K562 (cell line): ENCODE data around the gene KIF5A. TPM values are rescaled to one million over a fixed set of nuclear protein-coding genes. Genes with fewer than 3 reads are reported as not detected.

ENCODE experiments used
- CCNT2 ChIP-seq: IDR thresholded peaks from 2 replicates; pipeline ENCODE4 v1.6.1; 2011; ENCODE audit warnings: borderline replicate concordance, low read depth, mild to moderate bottlenecking, moderate library complexity, mixed read lengths, low read length; ENCODE audit not compliant: insufficient read length; ENCODE audit errors: extremely low read depth
- CXXC5 ChIP-seq: fragments of 250-450 bp; sonication (Bioruptor Pico); IDR thresholded peaks from 2 replicates; pipeline ENCODE4 v1.8.0; 2022; ENCODE audit warnings: inconsistent platforms, mild to moderate bottlenecking, moderate library complexity
- ETV5 ChIP-seq: sonication (generic); formaldehyde crosslinking; IDR thresholded peaks from 2 replicates; pipeline ENCODE4 v1.4.0; 2020; ENCODE audit warnings: low read depth, mild to moderate bottlenecking, missing genetic modification reagents
- FIP1L1 ChIP-seq: fragments of 200-400 bp; formaldehyde crosslinking; IDR thresholded peaks from 2 replicates; pipeline ENCODE4 v1.6.1; 2018; ENCODE audit warnings: mild to moderate bottlenecking, low read depth, low read length; ENCODE audit not compliant: poor library complexity, severe bottlenecking
- FOXP1 ChIP-seq: sonication (generic); formaldehyde crosslinking; IDR thresholded peaks from 2 replicates; pipeline ENCODE4 v1.8.0; 2022; ENCODE audit warnings: mild to moderate bottlenecking, missing genetic modification reagents
- GABPB1 ChIP-seq: sonication (generic); formaldehyde crosslinking; IDR thresholded peaks from 2 replicates; pipeline ENCODE4 v1.8.0; 2022; ENCODE audit warnings: mild to moderate bottlenecking, missing genetic modification reagents
- NFXL1 ChIP-seq: fragments of 450-650 bp; formaldehyde crosslinking; IDR thresholded peaks from 2 replicates; pipeline ENCODE4 v1.4.0; 2021; ENCODE audit warnings: mild to moderate bottlenecking
- NONO ChIP-seq, 2 experiments: fragments of 200-400 bp in 1 of 2; fragments of 450-650 bp in 1 of 2; formaldehyde crosslinking in 1 of 2; IDR thresholded peaks; 2 replicates each; pipeline ENCODE4 v1.6.1; 2017; ENCODE audit warnings: low read depth in 2 of 2, mild to moderate bottlenecking in 2 of 2, moderate library complexity in 2 of 2, low read length in 1 of 2
- NR2C2 ChIP-seq, 2 experiments: fragments of 200-800 bp in 1 of 2; sonication (Bioruptor generic) in 1 of 2; sonication (generic) in 1 of 2; formaldehyde crosslinking in 1 of 2; IDR thresholded peaks; 2 replicates each; pipeline versions ENCODE4 v1.6.1 to v1.8.0; 2016 to 2022; ENCODE audit warnings: mild to moderate bottlenecking in 1 of 2, missing compliant biosample characterization in 1 of 2, missing genetic modification characterization in 1 of 2, missing genetic modification reagents in 1 of 2
- POLR2G ChIP-seq: fragments of 200-400 bp; formaldehyde crosslinking; IDR thresholded peaks from 2 replicates; pipeline ENCODE4 v1.6.1; 2017; ENCODE audit warnings: low read depth, mild to moderate bottlenecking, antibody characterized with exemption, low read length, moderate library complexity
- RBM14 ChIP-seq: fragments of 200-400 bp; formaldehyde crosslinking; IDR thresholded peaks from 2 replicates; pipeline ENCODE4 v1.6.1; 2018; ENCODE audit warnings: low read depth, mild to moderate bottlenecking, low read length, moderate library complexity, borderline replicate concordance; ENCODE audit not compliant: insufficient read depth
- YY1 ChIP-seq, 3 experiments: IDR thresholded peaks; 2 replicates each; pipeline ENCODE4 v1.6.1; 2011; ENCODE audit warnings: low read length in 2 of 3, mild to moderate bottlenecking in 2 of 3, moderate library complexity in 2 of 3, borderline replicate concordance in 1 of 3, control low read depth in 1 of 3, low read depth in 1 of 3; ENCODE audit not compliant: insufficient read depth in 3 of 3, insufficient replicate concordance in 2 of 3, control insufficient read depth in 1 of 3, insufficient read length in 1 of 3; ENCODE audit errors: extremely low read depth in 1 of 3
- ZBTB7A ChIP-seq: IDR thresholded peaks from 2 replicates; pipeline ENCODE4 v1.6.1; 2011; ENCODE audit warnings: low read depth, mild to moderate bottlenecking, low read length, moderate library complexity, borderline replicate concordance; ENCODE audit not compliant: control insufficient read depth
- ZFPM2 ChIP-seq: fragments of 250-450 bp; sonication (Bioruptor Pico); IDR thresholded peaks from 2 replicates; pipeline ENCODE4 v1.5.1; 2022; ENCODE audit warnings: mild to moderate bottlenecking
- polyA plus RNA-seq, 8 experiments: library from polyadenylated mRNA; depleted of rRNA in 4 of 8; stranded (reverse) in 5 of 8; unstranded in 3 of 8; fragments of >200 nt; fragmentation: Nextera tagmentation in 2 of 8; fragmentation: Illumina TruSeq in 1 of 8; extraction: Ambion mirVana in 2 of 8; extraction: Trizol in 1 of 8; gene quantifications; 2 replicates each; pipeline versions ENCODE4 v1.2.1 to v1.2.3, GENCODE V29; 2011 to 2014; ENCODE audit warnings: inconsistent platforms in 1 of 8, missing spikeins in 1 of 8
- total RNA-seq, 7 experiments: library from RNA; depleted of rRNA in 6 of 7; stranded (reverse); fragments of >200 nt in 6 of 7; fragmentation: Illumina TruSeq in 2 of 7; extraction: Trizol in 2 of 7; gene quantifications; 2 replicates each; pipeline versions ENCODE4 v1.2.1 to v1.2.3, GENCODE V29; 2011 to 2021; ENCODE audit warnings: low replicate concordance in 1 of 7
- TF ChIP-seq, protein P1 (sequence below): conservative IDR thresholded peaks from 2 replicates; pipeline ENCODE4 v1.6.1; 2011; ENCODE audit warnings: low read depth, mild to moderate bottlenecking, low read length; ENCODE audit not compliant: control insufficient read depth
- TF ChIP-seq, protein P2 (sequence below): IDR thresholded peaks from 2 replicates; pipeline ENCODE4 v1.6.1; 2011; ENCODE audit warnings: borderline replicate concordance, low read depth, mild to moderate bottlenecking, moderate library complexity, low read length; ENCODE audit not compliant: insufficient read depth, poor library complexity, severe bottlenecking
- TF ChIP-seq, protein P3 (sequence below): fragments of 450-650 bp; conservative IDR thresholded peaks from 2 replicates; pipeline ENCODE4 v1.6.1; 2016; ENCODE audit warnings: missing genetic modification characterization, low read depth, mild to moderate bottlenecking, control low read depth, missing compliant biosample characterization

Gene KIF5A
- total and polyA plus RNA-seq, 9 of the 15 experiments (the other 6 are each of a cell fraction or from before 2014, with no cell fraction given): 3.4 to 17.7 (median 8.0) TPM

DNA sequence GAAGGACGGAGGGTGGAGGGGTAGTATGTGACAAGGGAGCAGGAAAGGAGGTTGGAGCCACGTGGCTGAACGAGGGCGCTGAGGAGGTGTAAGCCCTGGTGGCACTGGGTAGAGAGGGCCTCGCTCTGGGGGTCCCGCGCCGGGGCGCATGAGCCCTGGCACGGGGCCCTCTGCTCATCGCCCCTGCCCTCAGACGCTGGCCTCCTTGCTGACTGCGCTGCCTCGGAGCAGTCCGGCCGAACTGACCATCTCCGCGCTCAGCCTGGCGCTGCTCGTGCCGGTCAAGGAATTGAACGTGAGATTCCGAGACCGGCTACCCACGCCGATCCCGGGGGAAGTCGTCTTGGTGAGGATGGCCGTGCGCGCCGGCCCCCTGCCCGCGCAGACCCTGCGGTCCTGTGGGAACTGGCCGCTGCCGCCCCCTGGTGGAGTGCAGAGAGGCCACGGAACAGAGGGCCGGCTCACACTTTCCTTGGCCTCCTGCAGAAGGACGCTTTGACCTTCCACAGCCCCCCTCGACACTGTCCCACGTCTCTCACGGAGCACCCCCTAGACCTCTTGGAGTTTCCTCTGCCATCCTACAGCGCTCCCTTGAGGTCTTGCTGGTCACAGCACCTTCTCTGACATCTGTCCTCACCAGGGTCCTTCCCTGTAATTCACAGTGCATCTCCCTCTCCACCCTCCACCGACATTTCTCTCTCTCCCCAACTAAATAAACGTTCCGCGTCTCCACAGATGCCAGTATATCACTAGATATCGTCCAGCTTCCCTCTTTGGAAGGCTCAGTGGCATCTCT, 71.9 kb downstream of the KIF5A start (continued):
- TF ChIP-seq, protein P1, sequence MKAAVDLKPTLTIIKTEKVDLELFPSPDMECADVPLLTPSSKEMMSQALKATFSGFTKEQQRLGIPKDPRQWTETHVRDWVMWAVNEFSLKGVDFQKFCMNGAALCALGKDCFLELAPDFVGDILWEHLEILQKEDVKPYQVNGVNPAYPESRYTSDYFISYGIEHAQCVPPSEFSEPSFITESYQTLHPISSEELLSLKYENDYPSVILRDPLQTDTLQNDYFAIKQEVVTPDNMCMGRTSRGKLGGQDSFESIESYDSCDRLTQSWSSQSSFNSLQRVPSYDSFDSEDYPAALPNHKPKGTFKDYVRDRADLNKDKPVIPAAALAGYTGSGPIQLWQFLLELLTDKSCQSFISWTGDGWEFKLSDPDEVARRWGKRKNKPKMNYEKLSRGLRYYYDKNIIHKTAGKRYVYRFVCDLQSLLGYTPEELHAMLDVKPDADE: 0 out of 2 replicates have a peak, but pooled peaks have one; percentile 59
- TF ChIP-seq CXXC5 (CRISPR knock-in tag): peak; percentile 70; the same call in 1 of the 2 replicates
- TF ChIP-seq GABPB1 (CRISPR knock-in tag): peak; percentile 69
- TF ChIP-seq NONO (IDR thresholded peaks at IDR 0.05; ENCODE audit: low read depth in 2 of 2, low read length in 1 of 2): 0 out of 4 replicates have a peak, but pooled peaks of 1 of the 2 experiments have one; percentile 38
- peak; percentile 55 for TF ChIP-seq FIP1L1
- peak; percentile 63; the same call in 1 of the 2 replicates for TF ChIP-seq ETV5 (CRISPR knock-in tag)
- peak; percentile 17; the same call in 1 of the 2 replicates for TF ChIP-seq FOXP1 (CRISPR knock-in tag)
- TF ChIP-seq NR2C2 (CRISPR knock-in tag; IDR thresholded peaks at IDR 0.05): 0 out of 2 replicates have a peak, but pooled peaks have one; percentile 14
- no peak for TF ChIP-seq NR2C2 (tag; IDR thresholded peaks at IDR 0.05)
- TF ChIP-seq CCNT2: peak; percentile 44
- TF ChIP-seq, protein P2, sequence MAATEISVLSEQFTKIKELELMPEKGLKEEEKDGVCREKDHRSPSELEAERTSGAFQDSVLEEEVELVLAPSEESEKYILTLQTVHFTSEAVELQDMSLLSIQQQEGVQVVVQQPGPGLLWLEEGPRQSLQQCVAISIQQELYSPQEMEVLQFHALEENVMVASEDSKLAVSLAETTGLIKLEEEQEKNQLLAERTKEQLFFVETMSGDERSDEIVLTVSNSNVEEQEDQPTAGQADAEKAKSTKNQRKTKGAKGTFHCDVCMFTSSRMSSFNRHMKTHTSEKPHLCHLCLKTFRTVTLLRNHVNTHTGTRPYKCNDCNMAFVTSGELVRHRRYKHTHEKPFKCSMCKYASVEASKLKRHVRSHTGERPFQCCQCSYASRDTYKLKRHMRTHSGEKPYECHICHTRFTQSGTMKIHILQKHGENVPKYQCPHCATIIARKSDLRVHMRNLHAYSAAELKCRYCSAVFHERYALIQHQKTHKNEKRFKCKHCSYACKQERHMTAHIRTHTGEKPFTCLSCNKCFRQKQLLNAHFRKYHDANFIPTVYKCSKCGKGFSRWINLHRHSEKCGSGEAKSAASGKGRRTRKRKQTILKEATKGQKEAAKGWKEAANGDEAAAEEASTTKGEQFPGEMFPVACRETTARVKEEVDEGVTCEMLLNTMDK: peak; percentile 74
- TF ChIP-seq, protein P3, sequence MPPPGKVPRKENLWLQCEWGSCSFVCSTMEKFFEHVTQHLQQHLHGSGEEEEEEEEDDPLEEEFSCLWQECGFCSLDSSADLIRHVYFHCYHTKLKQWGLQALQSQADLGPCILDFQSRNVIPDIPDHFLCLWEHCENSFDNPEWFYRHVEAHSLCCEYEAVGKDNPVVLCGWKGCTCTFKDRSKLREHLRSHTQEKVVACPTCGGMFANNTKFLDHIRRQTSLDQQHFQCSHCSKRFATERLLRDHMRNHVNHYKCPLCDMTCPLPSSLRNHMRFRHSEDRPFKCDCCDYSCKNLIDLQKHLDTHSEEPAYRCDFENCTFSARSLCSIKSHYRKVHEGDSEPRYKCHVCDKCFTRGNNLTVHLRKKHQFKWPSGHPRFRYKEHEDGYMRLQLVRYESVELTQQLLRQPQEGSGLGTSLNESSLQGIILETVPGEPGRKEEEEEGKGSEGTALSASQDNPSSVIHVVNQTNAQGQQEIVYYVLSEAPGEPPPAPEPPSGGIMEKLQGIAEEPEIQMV (tag): peak; percentile 69
- TF ChIP-seq YY1 (IDR thresholded peaks at IDR 0.05; ENCODE audit: borderline replicate concordance in 1 of 3, control insufficient read depth in 1 of 3, extremely low read depth in 1 of 3, insufficient read depth in 3 of 3, insufficient read length in 1 of 3, insufficient replicate concordance in 2 of 3, low read depth in 1 of 3, low read length in 2 of 3): peak in 1 of 3 experiments; percentile 32
- TF ChIP-seq POLR2G: peak; percentile 74
- peak; percentile 98 for TF ChIP-seq ZBTB7A
- no peak for TF ChIP-seq NFXL1 (CRISPR knock-in tag)
- 0 out of 2 replicates have a peak, but pooled peaks have one; percentile 55 for TF ChIP-seq RBM14
- no peak for TF ChIP-seq ZFPM2 (CRISPR knock-in tag)
